Hepatocyte (in vitro differentiated cells): Measurements from ENCODE around the gene ABCB1.

Experiments
- EZH2 ChIP-seq: fragments of 200-600 bp; sonication (generic); IDR thresholded peaks from 2 replicates; pipeline ENCODE4 v1.6.1; 2016; ENCODE audit warnings: antibody characterized with exemption, mild to moderate bottlenecking, borderline replicate concordance
- TF ChIP-seq, protein P1 (sequence below): fragments of 200-600 bp; sonication (generic); IDR thresholded peaks from 2 replicates; pipeline ENCODE4 v1.5.1; 2016; ENCODE audit warnings: antibody characterized with exemption, mild to moderate bottlenecking; ENCODE audit not compliant: poor library complexity

DNA sequence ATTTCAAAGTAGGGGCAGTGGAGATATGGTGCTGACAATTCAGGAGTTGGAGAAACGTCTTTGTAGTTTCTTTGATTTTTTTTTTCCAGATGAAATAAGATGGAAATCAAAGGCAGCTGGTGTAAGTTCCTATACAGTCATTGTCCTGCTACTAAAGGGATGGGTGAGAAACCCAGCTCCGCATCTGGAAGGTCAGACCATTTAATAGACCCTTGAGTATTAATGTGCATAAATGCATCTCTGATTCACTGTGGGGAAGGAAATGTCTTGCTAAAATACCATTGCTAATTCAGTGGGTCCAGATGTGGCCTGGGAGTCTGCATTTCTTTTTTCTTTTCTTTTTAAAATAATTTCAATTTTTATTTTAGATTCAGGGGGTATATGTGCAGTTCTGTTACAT, 140.7 kb downstream of the ABCB1 start:
- TF ChIP-seq, protein P1, sequence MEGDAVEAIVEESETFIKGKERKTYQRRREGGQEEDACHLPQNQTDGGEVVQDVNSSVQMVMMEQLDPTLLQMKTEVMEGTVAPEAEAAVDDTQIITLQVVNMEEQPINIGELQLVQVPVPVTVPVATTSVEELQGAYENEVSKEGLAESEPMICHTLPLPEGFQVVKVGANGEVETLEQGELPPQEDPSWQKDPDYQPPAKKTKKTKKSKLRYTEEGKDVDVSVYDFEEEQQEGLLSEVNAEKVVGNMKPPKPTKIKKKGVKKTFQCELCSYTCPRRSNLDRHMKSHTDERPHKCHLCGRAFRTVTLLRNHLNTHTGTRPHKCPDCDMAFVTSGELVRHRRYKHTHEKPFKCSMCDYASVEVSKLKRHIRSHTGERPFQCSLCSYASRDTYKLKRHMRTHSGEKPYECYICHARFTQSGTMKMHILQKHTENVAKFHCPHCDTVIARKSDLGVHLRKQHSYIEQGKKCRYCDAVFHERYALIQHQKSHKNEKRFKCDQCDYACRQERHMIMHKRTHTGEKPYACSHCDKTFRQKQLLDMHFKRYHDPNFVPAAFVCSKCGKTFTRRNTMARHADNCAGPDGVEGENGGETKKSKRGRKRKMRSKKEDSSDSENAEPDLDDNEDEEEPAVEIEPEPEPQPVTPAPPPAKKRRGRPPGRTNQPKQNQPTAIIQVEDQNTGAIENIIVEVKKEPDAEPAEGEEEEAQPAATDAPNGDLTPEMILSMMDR = no peak
- TF ChIP-seq EZH2 = no peak
